Upper lobe of left lung (tissue), 6 donors: ENCODE results near the gene DNAJC1. TPM values are rescaled to one million over a fixed set of nuclear protein-coding genes. Genes with fewer than 3 reads are reported as not detected.

Experiments
- ATAC-seq, 2 donors: fragments of 200-7000 bp; cut with Tn5 transposase; one replicate each; pipeline ENCODE4 v1.9.1; 2022; ENCODE audit warnings: mild to moderate bottlenecking in 2 of 2, moderate library complexity in 2 of 2; ENCODE audit not compliant: low FRiP score in 2 of 2
- DNase-seq, 2 donors: peaks; one replicate each; pipeline ENCODE4 v3.0.0-alpha.2; 2019 to 2020
- H3K27ac ChIP-seq, 4 donors: fragments of 200-600 bp; sonication (generic); one replicate each; pipeline ENCODE4 v1.5.1; 2016 to 2019
- H3K27me3 ChIP-seq, 4 donors: fragments of 200-600 bp; sonication (generic); one replicate each; pipeline ENCODE4 v1.5.1; 2017 to 2019
- H3K36me3 ChIP-seq, 4 donors: fragments of 200-600 bp; sonication (generic); one replicate each; pipeline ENCODE4 v1.5.1; 2016 to 2019
- H3K4me1 ChIP-seq, 4 donors: fragments of 200-600 bp; sonication (generic); one replicate each; pipeline ENCODE4 v1.5.1; 2018 to 2019
- H3K4me3 ChIP-seq, 4 donors: fragments of 200-600 bp; sonication (generic); one replicate each; pipeline ENCODE4 v1.5.1; 2017 to 2019; ENCODE audit warnings: mild to moderate bottlenecking in 2 of 4, moderate library complexity in 1 of 4
- H3K9me3 ChIP-seq, 4 donors: fragments of 200-600 bp; sonication (generic); one replicate each; pipeline ENCODE4 v1.5.1; 2018 to 2019
- EP300 ChIP-seq, 4 donors: sonication (generic); formaldehyde crosslinking; IDR thresholded peaks; one replicate each; pipeline ENCODE4 v1.5.1; 2017; ENCODE audit warnings: antibody characterized with exemption in 4 of 4, control low read depth in 2 of 4
- POLR2A ChIP-seq, 4 donors: fragments of 450-650 bp; IDR thresholded peaks; one replicate each; pipeline ENCODE4 v1.5.1; 2016 to 2017; ENCODE audit warnings: antibody characterized with exemption in 4 of 4, mild to moderate bottlenecking in 2 of 4
- POLR2AphosphoS5 ChIP-seq, 2 donors: sonication (generic); formaldehyde crosslinking; IDR thresholded peaks; one replicate each; pipeline ENCODE4 v1.5.1; 2017; ENCODE audit warnings: antibody characterized with exemption in 2 of 2
- WGBS, 2 donors: methylation state at CpG; one replicate each; pipeline ENCODE4 v1.1.5; 2017 to 2018; 5-methylcytosine and 5-hydroxymethylcytosine counted together
- total RNA-seq, 6 donors: library from RNA; depleted of rRNA in 4 of 6; stranded (reverse); fragments of >200 nt in 4 of 6; gene quantifications; one replicate each; pipeline versions ENCODE4 v1.1.0 to v1.2.1, GENCODE V29; 2016 to 2021
- TF ChIP-seq, protein P1 (sequence below), 6 experiments: fragments of 450-650 bp in 4 of 6; fragments of 200-600 bp in 2 of 6; sonication (generic) in 2 of 6; IDR thresholded peaks; one replicate each; pipeline ENCODE4 v1.5.1; 2016 to 2019; ENCODE audit warnings: antibody characterized with exemption in 6 of 6
- donor health status: DM: no; HTN: no; CAD: no; lungs with moderate emphysema.
- donor health status: DM: no; HTN: yes; CAD: no; lungs with severe emphysema.

The DNAJC1 gene
- total RNA-seq, 6 donors from 2014 or later: 30.8 to 106 (median 74.1) TPM

DNA sequence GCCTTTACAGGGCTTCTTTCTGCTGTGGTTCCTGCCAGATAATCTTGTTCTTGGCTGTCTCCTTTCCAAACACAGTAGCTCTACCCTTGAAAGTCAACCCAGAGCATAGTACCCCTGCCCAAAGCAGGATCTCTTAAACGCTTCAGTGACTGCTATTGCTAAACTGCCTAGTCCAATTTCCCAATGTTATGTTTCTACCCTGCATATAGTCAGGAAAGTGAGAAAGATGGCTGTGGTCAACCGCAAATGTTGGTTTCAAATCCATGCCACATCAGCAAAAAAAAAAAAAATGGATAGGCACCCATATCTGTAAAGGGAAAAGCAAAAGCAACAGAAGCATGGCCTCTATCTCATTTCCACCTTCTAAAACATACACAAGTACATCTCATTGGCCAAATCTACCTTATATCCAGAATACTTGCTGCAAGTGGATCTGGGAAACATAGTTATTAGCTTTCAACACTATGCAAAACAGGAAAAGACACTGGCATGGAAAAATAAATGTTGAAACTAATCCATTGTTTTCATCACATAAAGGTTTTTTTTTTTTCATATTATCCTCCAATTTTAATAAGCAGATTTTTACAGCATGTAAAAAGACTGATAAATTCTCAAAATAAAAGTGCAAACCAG lies 59.8 kb downstream of the DNAJC1 start:
- no peak for TF ChIP-seq EP300 (IDR thresholded peaks at IDR 0.05)
- TF ChIP-seq, protein P1, sequence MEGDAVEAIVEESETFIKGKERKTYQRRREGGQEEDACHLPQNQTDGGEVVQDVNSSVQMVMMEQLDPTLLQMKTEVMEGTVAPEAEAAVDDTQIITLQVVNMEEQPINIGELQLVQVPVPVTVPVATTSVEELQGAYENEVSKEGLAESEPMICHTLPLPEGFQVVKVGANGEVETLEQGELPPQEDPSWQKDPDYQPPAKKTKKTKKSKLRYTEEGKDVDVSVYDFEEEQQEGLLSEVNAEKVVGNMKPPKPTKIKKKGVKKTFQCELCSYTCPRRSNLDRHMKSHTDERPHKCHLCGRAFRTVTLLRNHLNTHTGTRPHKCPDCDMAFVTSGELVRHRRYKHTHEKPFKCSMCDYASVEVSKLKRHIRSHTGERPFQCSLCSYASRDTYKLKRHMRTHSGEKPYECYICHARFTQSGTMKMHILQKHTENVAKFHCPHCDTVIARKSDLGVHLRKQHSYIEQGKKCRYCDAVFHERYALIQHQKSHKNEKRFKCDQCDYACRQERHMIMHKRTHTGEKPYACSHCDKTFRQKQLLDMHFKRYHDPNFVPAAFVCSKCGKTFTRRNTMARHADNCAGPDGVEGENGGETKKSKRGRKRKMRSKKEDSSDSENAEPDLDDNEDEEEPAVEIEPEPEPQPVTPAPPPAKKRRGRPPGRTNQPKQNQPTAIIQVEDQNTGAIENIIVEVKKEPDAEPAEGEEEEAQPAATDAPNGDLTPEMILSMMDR (IDR thresholded peaks at IDR 0.05): no peak
- no peak for TF ChIP-seq POLR2A (IDR thresholded peaks at IDR 0.05)
- TF ChIP-seq POLR2AphosphoS5 (IDR thresholded peaks at IDR 0.05): no peak
- WGBS, 2 donors: 75 to 84% methylated on average over 2 of the region's 2 CpGs
- Histone ChIP-seq H3K27ac (no peak overlapping the region), H3K9me3 (no peaks in the 10 kb centered on the region), H3K36me3 (no peaks in the 10 kb centered on the region), H3K27me3 (no peaks in the 10 kb centered on the region), H3K4me3 (no peak overlapping the region), H3K4me1 (peaks cover 2 to 17% (median 12%) of the 10 kb centered on the region in 4 donors)
- ATAC-seq (no peak), DNase-seq (no peak)

DNA sequence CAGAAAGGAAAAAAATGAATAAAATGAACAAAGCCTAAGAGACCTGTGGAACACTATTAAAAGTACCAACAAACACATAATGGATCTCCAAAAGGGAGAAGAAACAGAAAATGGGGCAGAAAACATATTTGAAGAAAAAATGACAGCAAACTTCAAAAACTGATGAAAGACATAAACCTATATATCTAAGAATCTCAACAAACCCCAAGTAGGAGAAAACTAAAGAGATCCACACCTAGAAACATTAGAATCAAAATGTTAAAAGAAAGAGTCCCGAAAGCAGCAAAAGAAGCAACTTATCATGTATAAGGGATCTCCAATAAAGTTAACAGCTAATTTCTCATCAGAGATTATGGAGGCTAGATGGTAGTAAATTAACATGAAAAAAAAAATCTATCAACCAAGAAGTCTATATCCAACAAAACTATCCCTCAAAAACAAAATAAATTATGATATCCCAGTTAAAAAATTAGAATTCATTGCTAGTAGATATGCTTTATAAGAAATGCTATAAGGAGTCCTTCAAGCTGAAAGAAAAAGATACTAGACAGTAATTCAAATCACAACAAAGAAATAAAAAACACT lies 68.0 kb downstream of the DNAJC1 start:
- 100% methylated on average over 1 of the region's 1 CpG for WGBS, 2 donors

DNA sequence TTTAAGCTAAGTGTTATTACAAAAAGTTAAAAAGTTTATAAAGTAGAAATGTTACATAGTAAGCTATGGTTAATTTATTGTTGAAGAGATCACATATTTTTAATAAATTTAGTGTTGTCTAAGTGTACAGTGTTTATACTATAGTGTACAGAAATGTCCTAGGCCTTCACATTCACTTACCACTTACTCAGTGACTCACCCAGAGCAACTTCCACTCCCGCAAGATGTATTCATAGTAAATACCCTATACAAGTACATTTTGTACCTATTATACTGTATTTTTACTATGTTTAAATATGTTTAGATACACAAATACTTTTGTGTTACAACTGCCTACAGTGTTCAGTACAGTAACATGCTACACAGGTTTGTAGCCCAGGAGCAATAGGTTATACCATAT lies 69.2 kb downstream of the DNAJC1 start:
- 97 to 100% methylated on average over 1 of the region's 1 CpG for WGBS, 2 donors
- ATAC-seq: no peak
- H3K36me3 ChIP-seq: peaks cover 0 to 2% (median 0%) of the 10 kb centered on the region in 4 donors
- H3K27ac ChIP-seq: no peak overlapping the region
- H3K4me1 ChIP-seq: peaks cover 0 to 10% (median 2%) of the 10 kb centered on the region in 4 donors
- no peak overlapping the region for H3K4me3 ChIP-seq
- no peak for DNase-seq
- peaks cover 10 to 19% (median 16%) of the 10 kb centered on the region in 4 donors for H3K9me3 ChIP-seq
- TF ChIP-seq, protein P1 (IDR thresholded peaks at IDR 0.05): no peak
- no peak for TF ChIP-seq EP300 (IDR thresholded peaks at IDR 0.05)
- no peak for TF ChIP-seq POLR2AphosphoS5 (IDR thresholded peaks at IDR 0.05)
- TF ChIP-seq POLR2A (IDR thresholded peaks at IDR 0.05): no peak
- H3K27me3 ChIP-seq: no peaks in the 10 kb centered on the region

More for the DNA sequence above, 68.0 kb downstream of the DNAJC1 start:
- H3K27me3 ChIP-seq: no peaks in the 10 kb centered on the region
- TF ChIP-seq POLR2A (IDR thresholded peaks at IDR 0.05) (no peak), EP300 (IDR thresholded peaks at IDR 0.05) (no peak), POLR2AphosphoS5 (IDR thresholded peaks at IDR 0.05) (no peak)
- TF ChIP-seq, protein P1 (IDR thresholded peaks at IDR 0.05): no peak
- no peak overlapping the region for H3K4me3 ChIP-seq
- ATAC-seq (no peak), DNase-seq (no peak)
- H3K4me1 ChIP-seq: peaks cover 0 to 5% (median 2%) of the 10 kb centered on the region in 4 donors
- no peak overlapping the region for H3K27ac ChIP-seq
- peaks cover 10 to 19% (median 16%) of the 10 kb centered on the region in 4 donors for H3K9me3 ChIP-seq
- peaks cover 0 to 2% (median 0%) of the 10 kb centered on the region in 4 donors for H3K36me3 ChIP-seq

DNA sequence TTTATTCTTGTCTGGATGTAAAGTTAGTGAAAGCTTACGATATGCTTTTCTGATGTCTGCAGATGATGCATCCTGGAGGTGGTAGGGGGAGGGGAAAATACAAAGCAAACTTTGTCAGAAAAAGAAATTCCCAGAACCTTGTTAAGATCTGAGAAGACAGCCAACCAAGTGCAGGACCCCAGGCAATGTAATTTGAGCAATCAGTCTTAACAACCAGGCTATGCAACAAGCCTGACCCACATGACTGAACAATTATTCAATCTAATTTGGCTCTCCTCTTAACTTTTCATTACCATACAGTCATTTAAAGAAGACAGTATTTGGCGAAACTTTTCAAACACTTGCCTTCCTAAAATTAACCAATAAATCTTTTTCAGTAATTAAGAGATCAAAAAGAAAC lies 74.5 kb downstream of the DNAJC1 start:
- 99% methylated on average over 2 of the region's 2 CpGs for WGBS, 2 donors
- H3K27me3 ChIP-seq: no peaks in the 10 kb centered on the region
- H3K27ac ChIP-seq: no peak overlapping the region
- ATAC-seq: no peak
- no peak overlapping the region for H3K4me3 ChIP-seq
- H3K9me3 ChIP-seq: no peaks in the 10 kb centered on the region
- H3K36me3 ChIP-seq: no peaks in the 10 kb centered on the region
- peaks cover 2 to 18% (median 5%) of the 10 kb centered on the region in 4 donors for H3K4me1 ChIP-seq
- no peak for DNase-seq
- no peak for TF ChIP-seq EP300 (IDR thresholded peaks at IDR 0.05)
- TF ChIP-seq POLR2AphosphoS5 (IDR thresholded peaks at IDR 0.05): no peak
- TF ChIP-seq, protein P1 (IDR thresholded peaks at IDR 0.05): no peak
- TF ChIP-seq POLR2A (IDR thresholded peaks at IDR 0.05): no peak
